ENCODE results near the gene IMMP2L. TPM values are rescaled to one million over a fixed set of nuclear protein-coding genes. Genes with fewer than 3 reads are reported as not detected.

The IMMP2L gene
- total and polyA plus RNA-seq, 2 of the 4 experiments (the other 2 are of a cell fraction): 5.8 to 9.3 TPM

DNA sequence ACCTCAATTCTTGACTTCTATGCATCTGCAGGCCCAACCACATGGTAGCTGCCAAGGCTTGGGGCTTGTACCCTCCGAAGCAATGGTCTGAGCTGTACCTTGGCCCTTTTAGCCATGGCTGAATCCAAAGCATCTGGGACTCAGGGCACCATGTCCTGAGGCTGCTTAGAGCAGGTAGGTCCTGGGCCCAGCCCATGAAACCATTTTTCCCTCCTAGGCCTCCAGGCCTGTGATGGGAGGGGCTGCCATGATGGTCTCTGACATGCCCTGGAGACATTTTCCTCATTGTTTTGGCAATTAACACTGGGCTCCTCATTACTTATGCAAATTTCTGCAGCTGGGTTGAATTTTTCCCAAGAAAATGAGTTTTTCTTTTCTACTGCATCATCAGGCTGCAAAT, 889.1 kb downstream of the IMMP2L start:
- no peak overlapping the region for H3K27ac ChIP-seq (ENCODE audit: insufficient read depth, low read length)
- no TSS peak for BruUV-seq (replicated peaks)
- H2BK5ac ChIP-seq (ENCODE audit: low read depth, low read length, poor library complexity, severe bottlenecking): no peak overlapping the region
- H3K9me1 ChIP-seq (ENCODE audit: insufficient read depth, low read length): no peaks in the 10 kb centered on the region
- no peak overlapping the region for H4K5ac ChIP-seq (ENCODE audit: low read depth, low read length)
- H2BK120ac ChIP-seq (ENCODE audit: low read depth, low read length): no peak overlapping the region
- no peak overlapping the region for H3K4me3 ChIP-seq (ENCODE audit: insufficient read depth, low read depth, low read length)
- no peak overlapping the region for H3K23ac ChIP-seq (ENCODE audit: low read depth, low read length)
- WGBS, 2 experiments (ENCODE audit: extremely low coverage in 2 of 2, insufficient read length in 1 of 2): no CpG with 5 or more reads among the region's 1 CpG
- no peak overlapping the region for H2AK9ac ChIP-seq (replicated peaks; ENCODE audit: low read depth, low read length, poor library complexity)
- ChIA-PET POLR2A (ENCODE audit: unreplicated experiment) (no interaction called here), CTCF (no interaction called here)
- H3K79me1 ChIP-seq (ENCODE audit: low read depth in 1 of 2, low read length in 2 of 2): no peaks in the 10 kb centered on the region
- H3K9ac ChIP-seq (ENCODE audit: low read depth, low read length): no peak overlapping the region
- H3K56ac ChIP-seq (ENCODE audit: extremely low read depth, insufficient read depth, low read length): no peak overlapping the region
- in situ Hi-C loops (cut with MboI; ENCODE audit: low sequenced_read_pairs) (no loop called here), intact Hi-C loops (cut with micrococcal nuclease) (no loop called here), dilution Hi-C loops (cut with HindIII; ENCODE audit: low sequenced_read_pairs, unreplicated experiment) (no loop called here)
- no peaks in the 10 kb centered on the region for H4K20me1 ChIP-seq (ENCODE audit: insufficient read depth, low read length)
- no peak overlapping the region for H3K4ac ChIP-seq (ENCODE audit: low read depth, low read length)
- H3K9me3 ChIP-seq (ENCODE audit: control insufficient read depth, insufficient read depth, low read length): peaks cover 2% of the 10 kb centered on the region; the same call in 1 of the 2 replicates
- peaks cover 2% of the 10 kb centered on the region; the same call in 1 of the 2 replicates for H3K4me1 ChIP-seq (ENCODE audit: control insufficient read depth, insufficient read depth, low read length)
- H2AFZ ChIP-seq (replicated peaks; ENCODE audit: low read length, poor library complexity): no peak overlapping the region
- DNase-seq (no peak), ATAC-seq (ENCODE audit: low read depth) (no peak)
- H3K27me3 ChIP-seq (ENCODE audit: control insufficient read depth, insufficient read depth, low read length): no peaks in the 10 kb centered on the region
- H3K36me3 ChIP-seq (ENCODE audit: control insufficient read depth, insufficient read depth, low read length): no peaks in the 10 kb centered on the region
- no peak overlapping the region for H4K91ac ChIP-seq (ENCODE audit: insufficient read depth, low read depth, low read length)
- no peak overlapping the region for H3K4me2 ChIP-seq (ENCODE audit: low read depth, low read length)
- H2BK15ac ChIP-seq (ENCODE audit: low read depth, low read length): no peak overlapping the region
- H3K14ac ChIP-seq (replicated peaks; ENCODE audit: low read depth, low read length): no peak overlapping the region
- H2BK20ac ChIP-seq (ENCODE audit: low read depth, low read length): no peak overlapping the region
- TF ChIP-seq CHD1 (IDR thresholded peaks at IDR 0.05; ENCODE audit: low read depth, low read length): no peak
- no peak for TF ChIP-seq RFX5 (IDR thresholded peaks at IDR 0.05; ENCODE audit: low read depth, low read length)
- TF ChIP-seq NFE2L2 (IDR thresholded peaks at IDR 0.05; ENCODE audit: low read depth, low read length): no peak
- TF ChIP-seq, protein P1, sequence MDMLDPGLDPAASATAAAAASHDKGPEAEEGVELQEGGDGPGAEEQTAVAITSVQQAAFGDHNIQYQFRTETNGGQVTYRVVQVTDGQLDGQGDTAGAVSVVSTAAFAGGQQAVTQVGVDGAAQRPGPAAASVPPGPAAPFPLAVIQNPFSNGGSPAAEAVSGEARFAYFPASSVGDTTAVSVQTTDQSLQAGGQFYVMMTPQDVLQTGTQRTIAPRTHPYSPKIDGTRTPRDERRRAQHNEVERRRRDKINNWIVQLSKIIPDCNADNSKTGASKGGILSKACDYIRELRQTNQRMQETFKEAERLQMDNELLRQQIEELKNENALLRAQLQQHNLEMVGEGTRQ (IDR thresholded peaks at IDR 0.05; ENCODE audit: low read depth, low read length): no peak
- TF ChIP-seq, protein P2, sequence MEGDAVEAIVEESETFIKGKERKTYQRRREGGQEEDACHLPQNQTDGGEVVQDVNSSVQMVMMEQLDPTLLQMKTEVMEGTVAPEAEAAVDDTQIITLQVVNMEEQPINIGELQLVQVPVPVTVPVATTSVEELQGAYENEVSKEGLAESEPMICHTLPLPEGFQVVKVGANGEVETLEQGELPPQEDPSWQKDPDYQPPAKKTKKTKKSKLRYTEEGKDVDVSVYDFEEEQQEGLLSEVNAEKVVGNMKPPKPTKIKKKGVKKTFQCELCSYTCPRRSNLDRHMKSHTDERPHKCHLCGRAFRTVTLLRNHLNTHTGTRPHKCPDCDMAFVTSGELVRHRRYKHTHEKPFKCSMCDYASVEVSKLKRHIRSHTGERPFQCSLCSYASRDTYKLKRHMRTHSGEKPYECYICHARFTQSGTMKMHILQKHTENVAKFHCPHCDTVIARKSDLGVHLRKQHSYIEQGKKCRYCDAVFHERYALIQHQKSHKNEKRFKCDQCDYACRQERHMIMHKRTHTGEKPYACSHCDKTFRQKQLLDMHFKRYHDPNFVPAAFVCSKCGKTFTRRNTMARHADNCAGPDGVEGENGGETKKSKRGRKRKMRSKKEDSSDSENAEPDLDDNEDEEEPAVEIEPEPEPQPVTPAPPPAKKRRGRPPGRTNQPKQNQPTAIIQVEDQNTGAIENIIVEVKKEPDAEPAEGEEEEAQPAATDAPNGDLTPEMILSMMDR (conservative IDR thresholded peaks at IDR 0.05; ENCODE audit: low read depth, low read length): no peak
- no peak for TF ChIP-seq MXI1 (IDR thresholded peaks at IDR 0.05; ENCODE audit: borderline replicate concordance, low read depth, low read length)
- no peak for TF ChIP-seq RAD21 (IDR thresholded peaks at IDR 0.05; ENCODE audit: low read length)
- H3K18ac ChIP-seq (ENCODE audit: low read depth, low read length): no peak overlapping the region
- no peak overlapping the region for H4K8ac ChIP-seq (ENCODE audit: low read depth in 2 of 2, low read length in 2 of 2)
- no peak overlapping the region for H2AK5ac ChIP-seq (ENCODE audit: low read depth, low read length)
